Renal cortex interstitium (tissue), 11 donors: ENCODE results near the gene LAMA3. TPM values are rescaled to one million over a fixed set of nuclear protein-coding genes. Genes with fewer than 3 reads are reported as not detected.

ENCODE experiments used
- DNase-seq, 11 donors: peaks; one replicate each; pipeline ENCODE4 v3.0.0-alpha.2; 2013; ENCODE audit warnings: low read depth in 9 of 11, low spot score in 4 of 11; ENCODE audit errors: extremely low read depth in 1 of 11
- polyA plus RNA-seq, 3 donors: library from polyadenylated mRNA; unstranded; fragments of 120-200 nt; gene quantifications; one replicate each; pipeline ENCODE4 v1.2.1, GENCODE V29; 2013; ENCODE audit not compliant: insufficient read length in 3 of 3

LAMA3 gene
- polyA plus RNA-seq, 3 donors, result 1.7 to 2.2 (median 2.1) TPM

DNA sequence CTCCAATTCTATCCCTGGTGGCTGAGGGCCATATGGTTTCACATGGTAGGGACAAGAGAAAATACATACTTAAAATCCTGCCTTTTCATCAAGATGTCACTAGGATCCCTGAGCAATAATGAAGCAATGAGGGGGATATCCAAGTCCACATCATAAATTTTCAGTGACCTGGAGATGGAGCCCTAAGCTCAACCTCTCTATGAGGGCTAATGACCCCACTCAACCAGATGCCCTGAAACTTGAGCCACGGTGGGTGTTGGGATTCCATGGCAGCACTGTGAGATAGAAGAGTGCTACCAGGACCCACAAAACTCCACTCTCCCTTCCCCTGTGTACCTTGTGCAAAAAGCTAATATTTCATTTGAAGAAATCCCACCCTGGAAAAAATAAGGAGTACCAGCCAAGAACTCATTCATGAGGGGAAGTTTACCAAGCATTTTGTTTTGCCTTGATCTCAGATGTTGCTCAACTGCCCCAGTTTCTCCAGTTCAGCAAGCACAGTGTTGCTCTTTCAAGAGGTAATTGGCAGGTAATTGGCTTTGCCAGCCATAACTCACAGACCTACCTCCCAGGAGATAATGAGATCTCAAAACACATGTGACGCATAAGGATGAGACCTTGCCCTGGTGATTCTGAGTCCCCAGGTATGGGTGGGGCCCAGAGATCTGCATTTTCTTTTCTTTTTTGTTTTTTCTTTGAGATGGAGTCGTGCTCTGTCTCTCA is 274.4 kb downstream of the LAMA3 start:
- peak in 4 of 11 donors; percentile 8 to 40 (median 29) for DNase-seq

DNA sequence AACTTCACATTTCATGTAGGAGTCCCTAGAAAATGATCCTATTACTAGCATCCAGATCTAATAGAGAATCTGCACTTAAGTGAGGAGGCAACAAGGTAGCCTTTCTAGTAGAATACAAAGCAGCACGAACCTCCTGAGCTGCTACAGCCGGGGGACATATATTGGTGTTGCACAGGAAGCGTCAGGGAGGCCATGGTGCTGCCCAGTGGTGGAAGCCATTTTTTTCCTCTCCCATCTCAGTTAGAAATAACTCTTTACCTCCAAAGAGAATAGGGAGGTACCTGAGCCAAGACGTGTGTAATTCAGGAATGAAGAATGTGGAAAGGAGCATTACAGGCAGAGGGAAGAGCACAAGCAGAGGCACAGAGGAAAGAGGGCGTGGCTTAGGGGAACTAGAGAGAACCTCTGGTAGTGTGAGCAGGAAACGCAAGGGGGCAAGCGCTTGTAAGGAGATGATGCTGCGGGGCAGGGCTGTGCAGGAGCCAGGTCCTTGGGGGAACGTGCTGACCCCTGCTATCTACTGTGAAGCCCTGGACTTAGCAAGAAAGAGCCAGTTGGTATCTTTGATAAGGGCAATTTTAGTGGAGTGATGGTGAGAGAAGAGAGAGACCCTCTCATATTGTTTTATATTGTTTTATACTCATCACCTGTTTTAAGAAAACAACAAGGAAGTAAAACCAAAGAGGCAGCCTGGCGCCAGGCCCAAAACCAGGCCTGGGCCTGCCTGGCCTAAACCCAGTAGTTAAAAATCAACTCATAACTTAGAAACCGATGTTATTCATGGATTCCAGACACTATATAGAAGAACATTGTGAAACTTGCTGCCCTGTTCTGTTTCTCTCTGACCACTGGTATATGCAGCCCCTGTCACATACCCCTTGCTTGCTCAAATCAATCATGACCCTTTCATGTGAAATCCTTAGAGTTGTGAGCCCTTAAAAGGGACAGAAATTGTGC is 275.3 kb downstream of the LAMA3 start:
- DNase-seq, result no peak

DNA sequence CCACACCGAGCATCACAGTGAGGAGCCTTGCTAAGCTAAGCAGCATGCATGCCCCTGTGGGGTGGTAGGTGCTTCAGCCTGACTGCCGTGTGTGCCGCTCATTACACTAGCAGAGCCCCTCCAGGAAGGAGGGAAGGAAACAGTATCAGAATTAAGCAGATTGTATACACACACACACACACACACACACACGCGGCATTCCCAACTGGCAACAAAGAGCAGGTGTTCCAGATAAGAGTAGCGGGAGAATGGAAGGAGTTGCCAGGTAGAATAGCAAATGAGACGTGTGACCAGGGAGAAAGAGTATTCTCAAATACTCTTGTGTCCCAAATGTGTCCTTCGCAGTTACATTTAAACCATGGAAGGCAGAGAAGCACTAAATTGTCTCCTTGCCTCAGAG is 277.7 kb downstream of the LAMA3 start:
- DNase-seq, result no peak

DNA sequence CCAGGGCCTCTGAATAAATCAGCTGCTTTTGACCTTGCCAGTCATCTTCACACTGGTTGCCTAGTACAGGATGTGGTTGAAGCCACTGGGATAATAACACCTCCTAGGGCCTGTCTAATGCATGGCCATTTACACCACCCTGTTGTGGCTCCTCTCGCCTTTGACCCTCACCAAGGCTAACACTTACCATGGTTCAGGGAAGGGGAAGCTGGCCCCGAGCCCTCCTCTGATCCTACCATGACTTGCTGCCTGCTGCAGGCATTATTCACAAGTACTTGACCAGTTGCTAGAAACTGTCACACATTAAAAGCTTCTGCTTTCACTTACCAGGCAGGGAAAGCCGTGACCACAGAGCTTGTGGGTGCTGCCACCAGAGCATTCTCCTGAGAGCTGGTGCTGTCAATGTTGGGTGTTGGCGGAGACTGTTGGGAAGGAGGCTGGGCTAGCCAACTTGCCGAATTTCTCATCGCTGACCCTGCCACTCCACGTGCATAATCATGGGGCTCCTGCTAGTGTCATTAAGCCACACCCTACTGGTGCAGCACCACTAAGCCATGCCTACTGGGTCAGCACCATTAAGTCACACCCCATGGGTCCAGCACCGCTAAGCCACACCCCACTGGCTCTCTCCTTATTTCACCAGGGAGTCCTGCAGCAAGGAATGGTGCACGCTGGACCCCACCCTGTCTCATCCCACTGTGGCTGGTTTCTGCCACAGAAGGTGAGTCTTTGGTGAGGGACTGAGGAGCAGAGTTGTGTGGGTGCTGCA is 278.3 kb downstream of the LAMA3 start:
- no peak for DNase-seq

DNA sequence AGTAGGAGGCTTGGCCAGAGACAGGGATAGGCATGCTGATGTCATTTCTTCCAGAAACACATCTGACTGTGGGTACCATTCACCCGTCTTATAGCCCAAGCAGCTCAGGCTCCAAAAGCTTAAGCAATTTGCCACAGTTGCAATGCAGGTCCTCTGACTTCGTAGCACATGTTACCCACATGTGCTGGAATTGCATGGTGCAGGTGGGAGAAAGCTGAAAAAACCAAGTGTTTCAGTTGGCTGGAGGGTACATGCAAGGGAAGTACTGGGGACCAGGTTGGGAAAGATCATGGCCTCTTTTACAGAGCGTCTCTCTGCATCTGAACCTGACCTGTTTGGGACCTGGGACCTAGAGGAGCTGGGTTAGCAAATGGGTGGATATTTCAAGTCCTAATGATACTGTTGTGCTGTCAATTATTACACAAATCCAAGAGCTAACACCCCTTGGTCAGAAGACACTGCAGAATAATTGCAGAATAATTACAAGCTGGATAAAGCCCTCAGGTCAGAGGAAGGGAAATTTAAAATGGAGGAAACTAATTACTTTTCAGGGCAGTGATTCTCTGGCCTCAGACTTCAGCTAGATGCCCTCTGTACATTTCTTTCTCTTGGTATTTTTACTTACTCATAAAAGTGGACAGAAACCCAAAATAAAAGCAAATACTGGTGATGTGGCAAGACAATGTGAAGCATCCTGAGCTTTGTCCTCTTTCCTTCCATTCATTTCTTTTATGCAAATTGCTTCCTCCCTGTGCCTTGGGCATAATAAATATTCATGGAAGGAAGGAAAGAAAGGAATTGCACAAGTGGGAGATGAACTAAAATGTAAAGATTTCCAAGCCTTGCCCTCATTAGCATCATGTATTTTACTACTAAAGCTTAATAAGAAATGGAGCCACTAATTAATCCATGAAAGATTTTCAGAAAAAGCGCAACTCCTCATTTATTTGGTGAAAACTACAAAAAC is 279.7 kb downstream of the LAMA3 start:
- no peak for DNase-seq

DNA sequence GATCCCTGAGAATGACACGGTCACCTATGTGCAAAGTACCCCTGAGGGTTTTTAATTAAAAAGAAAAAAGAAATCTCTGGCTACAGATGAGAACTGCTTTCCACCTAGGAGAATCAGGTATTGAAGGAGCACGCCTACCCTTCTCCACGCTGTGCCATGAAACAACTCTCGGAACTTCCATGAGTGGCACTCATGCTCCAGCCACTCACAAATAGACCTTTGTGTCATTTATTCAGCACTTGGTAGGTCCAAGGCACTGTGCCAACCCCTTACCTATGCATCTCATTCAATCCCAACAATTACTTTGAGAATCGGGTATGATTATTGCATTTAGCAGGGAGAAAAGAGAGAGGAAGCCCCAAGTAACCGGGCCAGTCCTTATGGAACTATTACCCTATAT is 280.4 kb downstream of the LAMA3 start:
- no peak for DNase-seq

DNA sequence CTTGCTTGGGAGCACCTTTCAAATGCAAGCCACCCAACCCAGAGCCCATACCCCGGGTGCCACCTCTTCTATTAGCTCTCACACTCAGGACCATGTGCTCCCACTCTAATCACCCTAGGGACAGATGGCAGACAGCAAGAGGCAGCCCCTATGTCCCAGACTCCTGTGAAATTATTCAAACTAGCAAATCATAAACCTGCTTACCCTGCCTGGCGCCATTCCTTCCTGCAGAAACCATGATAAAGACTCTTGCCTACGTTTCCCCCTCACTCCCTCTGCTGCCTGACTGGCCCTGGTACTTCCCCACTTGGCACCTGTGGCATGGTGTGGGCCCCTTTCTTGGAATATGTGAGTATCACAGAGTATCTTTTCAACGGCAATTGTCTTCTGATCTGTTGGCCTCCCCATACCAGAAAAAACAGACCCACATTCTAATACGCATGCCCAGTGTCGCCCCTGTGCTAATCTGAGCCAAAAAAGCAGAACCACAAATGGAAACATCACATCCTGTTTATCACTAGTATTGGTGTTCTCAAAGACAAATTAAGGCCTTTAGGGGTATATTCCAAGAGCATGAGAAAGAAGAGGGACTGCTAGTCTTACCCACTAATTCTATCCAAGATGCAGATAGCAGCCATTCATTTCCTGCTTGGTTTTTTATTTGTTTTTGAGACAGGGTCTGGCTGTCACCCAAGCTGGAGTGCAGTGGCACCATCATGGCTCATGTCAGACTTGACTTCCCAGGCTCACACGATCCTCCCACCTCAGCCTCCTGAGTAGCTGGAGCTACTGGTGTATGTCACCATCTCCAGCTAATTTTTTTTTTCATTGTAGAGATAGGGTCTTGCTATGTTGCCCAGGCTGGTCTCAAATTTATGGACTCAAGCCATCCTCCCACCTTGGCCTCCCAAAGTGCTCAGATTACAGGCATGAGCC is 281.2 kb downstream of the LAMA3 start:
- DNase-seq, result no peak

DNA sequence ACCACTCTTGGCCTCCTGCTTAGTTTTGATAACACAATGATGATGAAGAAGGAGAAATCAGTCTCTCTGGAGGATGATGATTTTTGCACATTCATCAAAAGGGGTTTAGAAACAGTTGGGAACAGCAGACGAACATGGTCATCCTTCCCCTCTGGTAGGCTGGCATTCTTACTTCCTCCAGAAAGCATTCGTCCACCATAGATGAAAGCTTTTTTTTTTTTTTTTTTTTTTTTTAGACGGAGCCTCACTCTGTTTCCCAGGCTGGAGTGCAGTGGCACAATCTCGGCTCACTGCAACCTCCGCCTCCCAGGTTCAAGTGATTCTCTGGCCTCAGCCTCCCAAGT is 281.8 kb downstream of the LAMA3 start:
- DNase-seq, result no peak

DNA sequence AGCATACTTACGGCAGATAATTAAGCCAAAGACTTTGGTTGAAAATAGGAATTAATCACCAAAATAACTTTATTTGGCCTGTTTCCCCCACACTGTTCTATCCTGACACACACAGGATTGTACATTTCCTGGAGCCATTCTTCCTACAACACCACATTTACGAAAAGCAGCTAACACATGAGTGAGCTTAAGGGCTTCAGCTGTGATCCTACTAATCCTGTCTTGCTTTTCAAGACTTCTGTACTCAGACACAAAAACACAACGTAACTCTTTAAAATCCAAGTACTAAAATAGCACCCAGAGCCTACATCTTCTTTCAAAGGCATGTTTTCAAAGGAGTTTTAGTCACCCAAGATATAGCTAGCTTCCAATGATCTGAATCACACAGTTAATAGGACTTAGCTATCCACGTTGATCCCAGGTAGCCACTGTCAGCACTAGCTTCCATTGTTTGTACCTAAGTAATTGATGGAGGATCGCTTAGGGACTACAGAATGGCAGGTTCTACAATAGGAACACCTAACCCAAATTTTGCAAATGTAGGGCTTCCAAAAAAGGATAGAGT is 282.5 kb downstream of the LAMA3 start:
- DNase-seq, result no peak

DNA sequence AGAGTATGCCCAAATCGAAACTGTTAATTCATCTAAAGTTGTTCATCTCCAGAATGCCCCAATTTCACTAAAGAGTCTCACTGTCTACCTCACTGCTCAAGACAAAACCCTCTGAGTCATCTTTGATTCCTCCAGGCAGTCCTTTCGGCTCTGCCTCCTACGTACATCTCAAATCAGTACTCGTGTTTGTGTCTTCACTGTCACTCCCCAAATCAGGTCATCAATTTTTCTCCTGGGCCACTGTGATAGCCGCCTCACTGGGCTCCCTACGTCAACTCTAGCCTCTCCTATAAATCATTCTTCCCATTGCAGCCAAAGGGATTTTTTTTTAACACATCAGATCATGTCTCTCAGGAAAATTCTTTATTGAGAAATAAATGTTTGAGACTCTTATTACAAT is 283.2 kb downstream of the LAMA3 start:
- no peak for DNase-seq

DNA sequence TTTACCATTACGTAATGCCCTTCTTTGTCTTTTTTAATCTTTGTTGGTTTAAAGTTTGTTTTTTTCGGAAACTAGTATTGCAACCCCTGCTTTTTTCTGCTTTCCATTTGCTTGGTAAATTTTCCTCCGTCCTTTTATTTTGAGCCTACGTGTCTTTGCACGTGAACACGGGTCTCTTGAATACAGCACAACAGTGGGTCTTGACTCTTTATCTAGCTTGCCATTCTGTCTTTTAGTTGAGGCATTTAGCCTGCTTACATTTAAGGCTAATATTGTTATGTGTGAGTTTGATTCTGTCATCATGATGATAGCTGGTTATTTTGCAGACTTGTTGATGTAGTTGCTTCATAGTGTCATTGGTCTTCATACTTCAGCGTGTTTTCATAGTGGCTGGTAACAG is 287.9 kb downstream of the LAMA3 start:
- no peak for DNase-seq

DNA sequence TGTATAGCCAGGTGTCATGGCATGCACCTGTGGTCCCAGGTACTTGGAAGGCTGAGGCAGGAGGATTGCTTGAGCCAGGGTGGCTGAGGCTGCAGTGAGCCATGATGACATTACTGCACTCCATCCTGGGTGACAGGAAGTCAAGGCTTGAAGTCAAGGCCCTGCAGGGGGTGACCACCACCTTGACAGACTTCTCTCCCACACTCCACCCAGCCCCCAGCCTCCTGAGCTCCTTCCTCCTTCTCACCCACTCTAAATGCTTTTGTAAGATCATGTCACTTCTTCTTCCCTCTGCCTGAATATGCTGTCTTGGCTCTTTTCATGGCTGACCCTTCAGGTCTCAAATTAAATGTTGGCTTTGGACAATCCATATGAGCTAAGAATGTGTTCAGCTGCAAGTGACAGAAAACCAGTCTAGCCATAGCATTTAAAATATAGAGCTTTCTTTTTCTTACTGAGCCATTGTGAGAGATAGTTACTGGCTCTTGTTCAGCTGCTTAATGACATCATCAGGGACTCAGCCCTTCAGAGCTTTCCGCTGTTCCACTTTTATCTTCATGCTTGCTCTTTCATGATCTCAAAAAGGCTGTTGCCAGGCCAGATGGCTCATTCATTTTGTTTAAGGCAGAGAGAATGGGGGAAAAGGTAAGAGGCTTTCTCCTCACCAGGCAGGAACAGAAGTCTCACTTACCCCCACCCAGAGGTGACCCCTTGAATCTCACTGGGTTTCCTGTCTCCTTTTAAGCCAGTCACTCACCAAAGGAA is 288.6 kb downstream of the LAMA3 start:
- DNase-seq, result no peak

DNA sequence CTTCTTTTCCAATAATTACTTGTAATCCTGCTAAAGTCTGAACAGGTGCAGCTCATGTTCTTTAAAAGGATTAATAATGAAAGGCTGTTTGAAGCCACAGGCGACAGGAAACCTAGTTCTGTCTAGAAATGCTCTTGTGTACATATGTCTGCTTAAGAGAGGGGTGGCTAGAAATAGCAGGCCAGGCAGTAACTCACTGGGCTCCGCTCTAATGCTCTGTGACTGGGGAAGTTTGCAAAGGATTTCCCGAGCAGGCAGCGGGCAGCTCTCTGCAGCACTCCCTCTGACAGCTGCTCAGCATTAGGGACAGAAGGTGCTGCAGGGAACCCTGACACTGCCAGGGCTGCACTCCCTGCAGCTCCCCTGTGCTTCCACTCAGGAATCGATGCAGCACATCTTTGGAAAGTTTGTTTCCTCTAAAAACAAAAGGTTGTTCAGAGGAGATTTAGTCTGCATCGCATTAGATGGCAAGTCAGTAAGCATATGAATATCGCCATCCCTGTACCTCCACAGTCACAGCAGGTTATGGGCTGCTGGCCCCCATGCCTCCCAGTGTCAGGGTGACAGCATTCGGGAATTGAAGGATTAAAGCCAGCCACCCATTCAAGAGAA is 292.2 kb downstream of the LAMA3 start:
- DNase-seq, result no peak

DNA sequence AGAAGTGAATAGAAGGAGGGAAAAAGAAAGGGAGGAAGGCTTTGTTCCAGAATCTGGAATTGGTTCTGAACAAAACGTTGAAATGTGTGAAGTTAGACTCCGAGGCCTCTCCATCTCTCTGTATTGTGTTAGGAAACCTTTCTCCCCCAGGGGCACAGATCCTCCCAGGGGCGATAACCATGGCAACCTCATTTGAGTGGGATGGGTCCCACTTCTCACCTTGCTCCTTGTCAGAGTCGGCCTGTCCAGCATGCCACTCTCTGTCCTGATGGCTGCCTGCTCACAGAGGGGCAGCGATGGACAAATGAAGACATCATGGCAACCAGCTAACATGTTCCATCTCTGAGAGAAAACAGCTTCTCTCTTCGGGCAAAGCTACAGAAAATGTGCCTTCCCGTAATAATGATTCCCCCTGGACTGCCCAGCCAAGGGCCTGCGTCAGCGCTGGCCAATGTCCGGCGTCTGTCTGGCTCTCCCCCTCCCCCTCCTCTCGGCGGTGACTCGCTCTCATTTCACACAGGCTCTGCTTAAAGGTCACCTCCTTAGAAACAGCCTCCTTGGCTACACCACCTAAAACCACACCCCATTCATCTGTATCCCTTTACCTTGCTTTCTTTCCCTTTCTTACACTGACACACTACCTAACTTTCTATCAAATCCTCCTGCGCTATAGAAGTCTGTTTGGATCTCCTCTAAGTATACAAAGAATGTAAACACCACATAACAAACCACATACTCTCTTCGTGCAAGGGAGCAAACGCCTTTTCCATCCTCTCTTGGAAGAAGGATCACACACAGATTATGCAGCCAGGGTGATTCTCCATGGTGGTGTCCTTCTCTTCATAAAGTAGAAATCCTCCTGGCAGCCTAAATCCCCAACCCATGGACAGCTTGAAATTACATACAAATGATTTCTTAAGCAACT is 293.2 kb downstream of the LAMA3 start:
- DNase-seq, result peak in 1 of 11 donors; percentile 33

DNA sequence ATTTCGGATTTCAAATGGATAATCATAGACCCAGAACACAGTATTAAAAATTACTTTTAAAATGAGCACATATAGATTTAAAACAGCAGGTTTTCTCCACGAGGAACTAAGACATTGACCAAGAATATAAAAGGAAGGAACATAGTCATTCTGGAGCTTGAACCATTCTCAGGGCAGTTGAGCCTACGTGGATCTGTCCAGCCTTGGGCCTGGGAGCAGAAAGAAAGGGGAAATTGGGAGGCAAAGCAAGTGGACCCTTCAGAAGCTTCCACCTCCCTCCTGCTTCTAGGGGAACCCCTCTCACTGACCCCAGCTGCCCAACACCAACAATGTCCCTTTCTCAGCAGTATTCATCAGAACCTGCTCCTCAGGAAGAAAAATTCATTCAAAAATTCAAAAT is 293.9 kb downstream of the LAMA3 start:
- DNase-seq, result no peak
